NCI-H345 (cell line): Measurements from ENCODE around the gene SERPINA5.
"Not testable (repeated sequence)": the region's sequence is repeated elsewhere in the genome, so short reads cannot be mapped to it uniquely, and the experiment has no call there.

Experiments used
- DNase-seq: peaks from one replicate; lab custom pipeline; 2025; lab: John Stamatoyannopoulos, UW

The SERPINA5 gene

DNA sequence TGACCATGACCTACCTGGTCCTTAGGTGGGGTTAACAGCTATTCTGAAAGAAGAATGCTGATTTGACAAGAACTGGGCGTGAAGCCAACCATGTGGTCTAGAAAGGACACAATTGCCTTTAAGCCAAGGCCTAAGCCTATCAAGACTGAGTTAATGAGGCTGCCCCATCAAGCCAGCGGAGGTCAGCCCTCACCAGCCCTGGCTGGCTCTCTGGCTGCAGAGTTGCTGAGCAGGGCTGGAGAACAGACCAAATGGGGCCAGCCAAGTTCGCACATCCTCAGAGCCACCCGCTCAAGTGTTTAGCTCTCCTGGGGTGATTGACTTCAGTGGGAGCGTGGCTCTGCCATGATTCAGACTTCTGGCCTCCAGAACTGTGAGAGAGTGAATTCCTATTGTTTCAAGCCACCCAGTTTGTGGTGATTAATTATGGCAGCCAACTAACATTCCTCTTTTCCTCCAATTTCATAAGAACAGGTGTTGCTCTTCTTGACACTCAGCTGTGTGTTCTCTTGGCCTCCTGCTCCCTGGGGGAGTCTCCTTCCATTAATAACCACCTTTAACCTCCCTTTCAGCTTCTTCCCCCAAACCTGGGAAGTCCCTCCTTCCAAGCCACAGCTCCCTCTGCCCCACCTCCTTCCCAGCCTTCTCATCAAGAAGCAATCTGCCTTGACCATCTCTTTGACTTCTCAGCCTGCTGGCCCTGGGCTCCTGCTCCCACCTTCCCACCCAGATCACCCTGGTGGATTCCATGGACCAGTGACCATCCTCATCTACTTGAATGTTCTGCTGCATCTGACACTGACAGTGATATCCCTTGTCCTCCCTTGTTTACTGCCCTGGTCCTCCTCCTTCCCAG, 5.3 kb upstream of the SERPINA5 start:
- DNase-seq = no peak

DNA sequence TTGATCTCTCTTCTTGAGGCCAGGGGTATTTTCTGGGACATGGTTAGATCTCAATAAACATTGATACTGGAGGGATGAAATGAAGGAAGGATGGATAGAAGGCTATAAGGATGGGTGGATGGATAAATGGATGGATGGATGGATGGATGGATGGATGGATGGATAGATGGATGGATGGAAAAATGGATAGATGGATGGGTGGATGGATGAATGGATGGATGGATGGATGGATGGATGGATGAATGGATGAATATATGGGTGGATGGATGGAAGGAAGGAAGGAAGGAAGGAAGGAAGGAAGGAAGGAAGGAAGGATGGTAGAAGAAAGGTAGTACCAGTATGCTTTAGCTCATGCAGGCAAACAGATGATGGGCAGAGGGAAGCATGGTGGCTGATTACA, 3.8 kb upstream of the SERPINA5 start:
- DNase-seq = not testable (repeated sequence)

DNA sequence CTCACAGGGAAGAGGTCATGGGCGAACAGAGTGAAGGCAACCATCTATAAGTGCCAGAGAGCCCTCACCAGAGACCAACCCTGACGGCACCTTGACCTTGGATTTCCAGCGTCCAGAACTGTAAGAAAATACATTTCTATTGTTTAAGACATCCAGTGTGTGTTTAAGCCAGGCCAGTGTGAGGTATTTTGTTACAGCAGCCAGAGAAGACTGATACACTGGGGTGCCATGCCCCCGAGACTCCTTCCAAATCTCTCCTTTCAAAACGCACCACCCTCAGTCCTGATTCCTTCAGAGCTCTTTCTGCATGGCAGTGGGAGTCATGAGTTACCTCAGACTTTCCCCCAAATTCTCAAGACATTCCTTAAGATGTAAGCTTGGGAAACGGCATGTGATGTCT, 2.5 kb upstream of the SERPINA5 start:
- DNase-seq = no peak

DNA sequence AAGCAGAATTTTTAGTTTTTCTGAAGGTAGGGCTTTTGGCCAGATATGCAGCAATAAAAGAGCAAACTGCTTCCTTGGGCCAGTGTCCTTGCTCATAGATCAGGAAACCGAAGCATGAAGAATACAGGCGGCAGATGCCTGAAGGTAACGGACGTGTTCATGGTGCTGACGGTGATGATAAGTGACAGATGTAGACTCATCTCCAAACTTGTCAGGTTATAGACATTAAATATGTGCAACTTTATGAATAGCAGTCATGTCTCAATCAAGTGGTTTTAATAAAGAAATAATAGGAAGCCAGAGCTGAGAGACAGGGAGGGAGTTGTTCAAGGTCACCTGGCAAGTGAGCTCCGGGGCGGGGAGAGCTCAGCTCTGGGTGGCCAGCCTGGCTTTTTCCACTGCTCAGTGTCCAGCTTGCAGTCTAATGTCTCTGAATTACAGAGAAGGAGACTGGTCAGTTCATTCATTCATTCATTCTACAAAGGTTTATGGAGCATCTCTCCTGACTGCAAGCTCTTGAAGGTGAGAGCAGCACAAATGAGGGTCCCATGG, 1.0 kb downstream of the SERPINA5 start:
- no peak for DNase-seq

DNA sequence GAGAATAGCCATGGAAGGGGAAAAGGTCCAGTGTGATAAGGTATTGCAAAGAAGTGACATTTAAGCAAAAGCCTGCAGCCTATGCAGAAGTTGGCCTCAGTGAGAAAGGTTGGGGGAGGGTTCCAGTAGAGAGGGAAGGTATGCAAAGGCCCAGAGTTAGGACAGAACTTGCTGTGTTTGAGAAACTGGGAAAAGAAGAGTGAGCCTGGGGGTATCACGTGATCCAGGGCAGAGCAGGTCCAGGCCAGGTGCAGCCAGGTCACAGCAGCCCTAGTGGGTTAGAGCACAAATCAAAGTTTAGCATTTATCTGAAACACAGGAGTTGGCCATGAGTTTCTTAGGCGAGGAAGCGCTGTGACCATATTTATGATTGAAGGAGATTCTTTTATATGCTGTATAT, 1.6 kb downstream of the SERPINA5 start:
- no peak for DNase-seq

DNA sequence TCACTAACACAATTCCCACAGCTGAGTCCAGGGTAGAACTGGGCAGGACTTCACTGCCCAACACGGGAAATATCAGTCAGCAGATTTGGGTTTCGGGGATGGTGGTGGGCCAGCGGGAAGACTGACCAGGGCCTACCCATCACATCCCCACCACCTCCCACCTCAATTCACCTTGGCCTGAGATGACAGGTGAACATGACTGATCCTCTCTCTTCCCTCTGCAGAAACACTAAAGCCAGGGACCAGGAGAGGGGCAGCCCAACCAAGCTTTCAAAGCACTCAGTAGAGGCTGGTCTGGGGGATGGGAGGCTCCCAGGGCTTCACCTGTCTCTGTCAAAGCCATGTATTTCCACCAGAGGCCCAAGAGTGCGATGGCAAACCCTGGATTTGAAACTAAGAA, 2.3 kb downstream of the SERPINA5 start:
- no peak for DNase-seq

DNA sequence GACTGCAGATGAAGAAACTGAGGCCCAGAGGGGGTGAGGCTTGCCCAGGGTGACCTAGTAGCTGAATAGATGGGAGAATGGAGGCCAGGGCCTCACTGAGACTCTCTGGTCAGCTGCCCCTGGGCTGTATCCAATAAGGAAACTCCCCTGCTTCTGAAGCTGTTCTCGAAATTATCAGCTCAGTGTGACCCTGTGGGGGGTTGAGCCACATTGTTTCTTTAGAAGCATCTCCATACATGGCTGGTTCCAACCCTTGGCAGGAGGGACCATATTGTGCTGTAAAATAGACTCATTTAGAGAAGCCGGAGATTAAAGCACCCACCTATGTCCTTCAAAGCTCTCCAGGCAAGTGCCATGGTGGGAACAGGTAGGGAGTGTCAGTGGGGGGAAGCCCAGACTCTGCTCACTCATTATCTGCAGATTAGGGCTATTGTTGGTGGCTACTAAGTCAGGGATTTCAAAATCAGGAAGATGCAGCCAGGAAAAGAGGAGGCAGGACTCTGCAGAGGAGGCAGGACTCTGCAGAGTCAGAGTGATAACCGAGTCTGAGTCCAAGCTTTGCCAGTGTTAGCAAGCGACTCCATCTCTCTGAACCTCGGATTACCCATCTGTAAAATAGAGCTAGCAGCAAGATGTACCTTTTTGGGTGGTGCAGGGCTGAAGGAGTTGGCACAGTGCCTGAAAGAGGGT, 3.5 kb downstream of the SERPINA5 start:
- no peak for DNase-seq

DNA sequence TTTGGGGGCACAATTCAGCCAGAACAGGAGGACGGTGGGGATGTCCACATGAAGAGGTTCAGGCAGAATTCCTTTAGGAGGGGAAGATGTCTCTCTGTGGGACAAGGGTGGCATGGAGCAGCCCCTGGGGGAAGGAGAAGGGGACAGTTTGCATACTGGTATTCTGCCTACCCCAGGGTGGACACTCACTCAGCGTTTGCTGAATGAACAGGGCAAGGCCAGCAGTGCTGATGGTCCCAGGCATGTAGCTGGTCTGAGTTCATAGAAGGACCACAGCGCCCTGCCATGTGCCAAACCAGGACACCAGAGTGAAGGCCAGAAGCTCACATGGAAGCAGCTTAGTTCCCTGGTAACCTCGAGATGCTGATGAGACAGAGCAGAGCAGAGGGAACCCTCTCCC, 5.4 kb downstream of the SERPINA5 start:
- DNase-seq = no peak

DNA sequence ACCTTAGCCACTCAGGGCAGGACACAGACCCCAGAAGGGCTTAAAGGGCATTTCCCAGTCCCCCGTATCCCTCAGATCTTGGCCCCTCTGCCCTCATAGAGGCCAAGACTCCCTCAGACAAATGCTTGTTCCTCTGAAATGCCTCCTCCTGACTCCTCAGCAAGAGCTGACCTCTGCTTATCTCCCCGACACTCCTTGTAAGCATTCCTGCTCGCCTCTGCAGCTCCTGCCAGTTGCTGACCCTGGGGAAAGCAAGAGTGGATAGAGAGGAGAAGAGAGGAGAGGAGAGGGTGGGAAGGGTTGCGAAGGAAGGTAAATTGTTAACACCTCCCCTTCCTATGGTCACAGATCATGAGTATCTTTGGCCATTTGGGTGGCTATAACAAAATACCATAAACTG, 7.1 kb downstream of the SERPINA5 start:
- DNase-seq = no peak

DNA sequence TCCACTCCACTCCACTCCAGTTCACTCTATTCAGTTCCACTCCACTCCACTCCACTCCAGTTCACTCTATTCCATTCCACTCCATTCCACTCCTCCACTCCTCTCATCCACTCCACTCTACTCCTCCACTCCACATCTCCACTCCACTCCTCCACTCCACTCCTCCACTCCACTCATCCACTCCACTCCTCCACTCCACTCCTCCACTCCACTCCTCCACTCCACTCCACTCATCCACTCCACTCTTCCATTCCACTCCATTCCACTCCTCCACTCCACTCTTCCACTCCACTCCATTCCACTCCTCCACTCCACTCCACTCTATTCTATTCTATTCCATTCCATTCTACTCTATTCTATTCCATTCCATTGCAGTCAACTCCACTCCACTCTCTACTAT, 9.8 kb downstream of the SERPINA5 start:
- no peak for DNase-seq

DNA sequence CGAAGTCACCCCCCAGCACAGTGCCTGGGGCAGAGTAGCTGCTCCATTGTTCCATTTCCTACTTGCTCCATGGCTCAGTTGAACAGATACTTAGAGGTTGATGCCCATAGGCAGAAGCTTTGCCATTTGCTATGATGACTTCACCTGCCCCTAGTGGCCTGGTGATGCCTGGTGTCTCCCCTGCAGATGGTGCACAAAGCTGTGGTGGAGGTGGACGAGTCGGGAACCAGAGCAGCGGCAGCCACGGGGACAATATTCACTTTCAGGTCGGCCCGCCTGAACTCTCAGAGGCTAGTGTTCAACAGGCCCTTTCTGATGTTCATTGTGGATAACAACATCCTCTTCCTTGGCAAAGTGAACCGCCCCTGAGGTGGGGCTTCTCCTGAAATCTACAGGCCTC, 10.6 kb downstream of the SERPINA5 start:
- no peak for DNase-seq

DNA sequence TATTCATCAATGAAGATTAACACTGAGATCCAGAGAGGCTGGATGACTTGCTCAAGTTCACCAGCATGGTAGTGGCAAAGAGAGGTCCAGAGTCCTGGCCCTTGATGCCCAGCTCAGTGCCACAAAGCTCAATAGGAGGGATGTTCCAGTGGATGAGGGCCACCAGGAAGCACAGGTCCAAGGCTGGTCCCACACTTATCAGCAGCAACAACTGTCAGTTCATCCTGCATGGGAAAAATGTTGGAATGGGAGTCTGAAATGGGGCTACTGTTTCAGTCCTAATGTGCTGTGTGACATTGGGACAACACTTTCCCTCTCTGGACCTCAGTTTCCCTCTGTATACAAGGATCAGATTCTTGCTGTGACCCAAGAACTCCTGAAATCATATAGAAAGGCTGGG, 11.2 kb downstream of the SERPINA5 start:
- no peak for DNase-seq

DNA sequence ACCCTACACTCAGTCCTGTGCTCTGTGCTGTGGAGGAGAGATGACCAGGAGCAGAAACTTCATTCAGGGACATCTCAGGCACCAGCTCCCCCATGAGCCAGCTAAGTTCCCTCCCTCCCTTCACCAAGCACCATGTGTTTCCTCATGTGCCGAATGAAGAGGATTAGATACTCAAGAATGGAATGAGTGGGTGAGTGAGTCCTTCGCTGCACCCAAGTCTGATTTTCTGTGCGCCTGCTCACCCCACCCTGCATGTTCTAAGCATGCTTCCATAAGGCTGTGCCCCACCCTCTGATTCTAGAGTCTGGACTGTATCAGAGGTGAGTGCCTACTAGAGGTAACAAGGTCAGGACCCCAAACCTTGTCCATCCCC, 12.1 kb downstream of the SERPINA5 start:
- no peak for DNase-seq

DNA sequence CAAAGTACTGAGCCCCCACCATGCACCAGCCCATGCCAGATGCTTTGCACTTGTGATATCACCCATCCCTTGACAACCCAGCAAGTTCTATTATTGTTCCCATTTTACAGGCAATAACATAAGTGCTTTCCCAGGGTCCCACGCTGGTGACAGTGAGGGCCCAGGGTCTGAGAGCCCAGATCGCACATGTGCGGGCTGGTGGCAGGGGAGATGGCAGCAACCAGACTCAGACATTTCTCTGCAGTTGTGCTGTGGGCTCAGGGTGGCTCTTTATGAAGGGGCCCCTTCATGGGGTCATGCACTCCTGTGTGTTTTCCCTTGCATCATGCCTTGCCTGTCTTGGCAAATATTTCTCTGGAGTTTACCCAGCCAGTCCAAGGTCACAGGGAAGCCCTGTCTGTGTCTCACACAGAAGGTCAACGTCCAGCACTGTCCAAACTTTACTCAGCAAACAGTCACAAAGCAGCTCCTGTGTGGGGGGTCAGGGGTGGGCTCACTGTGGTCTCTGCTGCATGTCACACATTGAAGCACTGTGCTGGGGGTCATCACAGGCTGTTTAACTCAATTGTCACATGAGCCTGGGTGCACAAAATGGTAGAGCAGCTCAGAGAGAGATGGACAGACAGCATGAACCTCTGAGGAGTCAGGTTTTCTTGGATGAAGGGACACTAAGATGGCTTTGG, 12.7 kb downstream of the SERPINA5 start:
- no peak for DNase-seq

DNA sequence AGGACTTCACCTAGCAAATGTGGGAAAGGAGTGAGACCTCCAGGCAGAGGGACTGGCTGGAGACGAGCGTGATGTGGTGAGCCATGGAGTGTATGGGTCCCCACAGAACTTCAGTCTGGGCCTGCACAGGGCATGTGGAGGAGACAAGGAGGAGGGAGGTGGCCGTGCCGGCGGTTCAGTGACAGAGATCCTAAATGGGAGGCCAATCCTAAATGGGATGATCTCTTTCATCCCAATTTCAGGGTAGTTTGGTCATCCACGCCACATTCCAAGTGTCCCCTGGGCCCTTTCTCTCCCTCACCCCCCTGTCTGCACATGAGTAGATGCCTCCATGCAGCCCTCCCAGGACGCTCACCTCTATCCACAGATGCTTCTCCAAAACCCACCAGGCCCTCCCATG, 13.2 kb downstream of the SERPINA5 start:
- DNase-seq = no peak

DNA sequence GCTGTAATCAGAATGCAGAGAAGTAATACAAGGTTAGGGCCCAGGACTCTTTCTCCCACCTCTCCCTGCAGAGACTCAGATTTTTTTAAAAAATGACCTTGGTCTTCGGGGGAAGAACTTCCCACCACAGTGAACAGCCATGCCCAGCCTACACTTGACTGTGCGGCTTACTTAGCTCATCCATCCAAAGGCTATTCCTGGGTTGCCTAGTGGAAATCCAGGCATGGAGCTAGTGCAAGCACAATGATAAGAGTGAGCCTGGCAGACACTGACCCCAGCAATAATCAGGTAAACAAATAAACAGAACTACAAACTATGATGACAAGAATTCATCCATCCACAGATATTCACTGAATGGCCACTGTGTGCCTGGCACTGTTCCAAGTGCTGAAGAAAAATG, 14.7 kb downstream of the SERPINA5 start:
- no peak for DNase-seq

DNA sequence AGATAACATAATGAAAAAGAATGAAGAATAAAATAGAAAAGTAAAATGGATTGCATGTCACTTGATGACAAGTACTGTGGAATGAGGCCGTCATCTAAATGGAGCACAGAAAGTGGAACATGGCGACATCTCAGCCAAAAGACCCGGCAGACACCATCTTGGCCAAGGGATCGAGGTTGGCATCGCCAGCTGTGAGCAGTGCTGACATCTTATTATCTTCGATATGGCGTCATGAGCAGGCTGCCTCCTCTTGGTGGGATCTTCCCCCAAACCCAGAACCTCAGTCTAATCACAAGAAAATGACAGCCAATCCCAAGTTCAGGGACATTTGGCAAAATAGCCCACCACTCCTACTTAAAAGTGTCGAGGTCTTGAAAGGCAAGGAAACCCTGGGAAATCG, 15.1 kb downstream of the SERPINA5 start:
- DNase-seq = no peak

DNA sequence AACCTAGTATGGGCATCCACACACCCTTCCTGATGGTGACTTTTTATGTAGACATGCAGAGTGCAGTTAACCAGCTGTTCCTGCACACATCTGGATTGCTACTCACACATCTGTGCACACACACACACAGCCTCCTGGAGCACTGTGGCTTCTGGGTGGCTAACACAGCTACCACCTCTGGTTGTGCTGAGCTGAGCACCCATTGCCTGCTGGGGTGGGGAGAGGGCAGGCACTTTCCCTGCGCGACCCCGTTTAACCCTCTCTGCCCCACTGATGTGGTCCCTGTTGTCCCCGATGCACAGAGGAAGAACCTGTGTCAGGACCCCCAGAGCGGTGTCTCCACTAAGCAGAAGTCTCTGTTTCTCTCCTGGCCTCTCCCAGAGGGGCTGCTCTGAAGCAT, 16.6 kb downstream of the SERPINA5 start:
- DNase-seq = no peak

DNA sequence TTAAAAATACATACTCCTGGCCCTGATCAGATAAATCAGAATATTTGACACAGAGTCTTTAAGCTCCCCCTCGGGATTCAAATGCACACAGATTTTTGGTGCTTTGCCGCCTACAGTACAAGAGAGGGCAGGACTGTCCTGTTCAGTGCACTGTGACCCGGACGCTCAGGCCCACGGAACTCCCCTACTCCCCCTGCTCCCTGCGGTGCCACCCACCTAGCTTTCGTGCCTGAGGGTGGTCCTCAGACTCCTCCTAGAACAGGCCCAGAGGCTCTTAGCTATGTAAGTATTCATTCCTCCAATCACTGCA, 17.2 kb downstream of the SERPINA5 start:
- DNase-seq = no peak

DNA sequence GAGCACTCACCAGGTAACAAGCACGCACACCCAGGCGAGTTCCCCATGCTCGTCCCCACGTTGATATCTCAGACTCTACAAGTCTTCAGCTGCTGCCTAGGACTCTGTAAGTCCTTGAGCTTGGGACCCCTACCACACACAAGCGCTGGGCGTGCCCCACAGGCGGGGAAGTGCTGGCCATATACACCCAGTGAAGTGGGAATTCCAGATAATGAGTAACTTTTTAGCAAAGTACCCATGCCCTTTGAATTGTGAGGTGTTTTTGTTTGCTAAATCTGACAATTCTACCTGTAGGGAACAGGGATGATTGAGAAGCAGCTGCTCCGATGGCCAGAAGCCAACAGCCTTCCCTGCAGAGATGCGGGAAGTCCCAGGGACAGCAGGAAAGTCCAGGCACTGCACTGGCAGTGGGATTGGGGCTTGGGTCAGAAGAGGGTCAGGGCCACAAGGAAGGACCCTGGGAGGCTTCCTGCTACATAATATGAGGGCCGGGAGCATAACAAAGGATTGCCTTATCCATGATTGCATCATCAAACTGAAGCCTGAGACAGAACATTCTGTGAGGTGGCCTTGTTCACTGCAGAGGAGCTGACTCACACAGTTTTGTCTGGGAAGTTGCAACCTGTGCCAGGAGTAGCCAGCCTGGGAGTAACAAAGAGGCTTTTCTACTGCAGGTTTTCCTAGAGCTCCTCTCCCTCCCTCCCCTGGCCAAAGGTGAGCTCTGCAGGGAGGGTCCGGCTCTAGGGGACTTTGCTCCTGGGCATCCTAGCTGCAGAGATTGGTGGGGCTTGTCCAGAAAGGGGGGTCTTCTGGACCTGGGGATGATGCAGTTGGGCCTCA, 17.8 kb downstream of the SERPINA5 start:
- peak; percentile 55 for DNase-seq

DNA sequence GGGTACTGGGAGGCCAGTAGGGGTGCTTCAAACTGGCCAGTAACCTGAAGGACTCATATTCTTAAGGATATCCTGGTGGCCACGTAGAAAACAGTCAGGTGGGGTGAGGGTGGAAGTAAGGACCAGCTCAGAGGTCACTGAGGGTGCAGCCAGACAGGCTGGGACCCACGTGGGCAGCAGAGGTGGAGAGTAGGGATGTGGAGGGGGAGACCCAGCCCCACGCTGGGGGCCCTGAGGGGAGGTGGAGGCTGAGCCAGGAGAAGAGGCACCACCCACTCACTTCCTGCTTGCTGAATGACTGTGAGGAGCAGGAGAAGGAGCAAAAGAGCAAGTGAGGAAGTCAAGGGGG, 18.4 kb downstream of the SERPINA5 start:
- DNase-seq = no peak

DNA sequence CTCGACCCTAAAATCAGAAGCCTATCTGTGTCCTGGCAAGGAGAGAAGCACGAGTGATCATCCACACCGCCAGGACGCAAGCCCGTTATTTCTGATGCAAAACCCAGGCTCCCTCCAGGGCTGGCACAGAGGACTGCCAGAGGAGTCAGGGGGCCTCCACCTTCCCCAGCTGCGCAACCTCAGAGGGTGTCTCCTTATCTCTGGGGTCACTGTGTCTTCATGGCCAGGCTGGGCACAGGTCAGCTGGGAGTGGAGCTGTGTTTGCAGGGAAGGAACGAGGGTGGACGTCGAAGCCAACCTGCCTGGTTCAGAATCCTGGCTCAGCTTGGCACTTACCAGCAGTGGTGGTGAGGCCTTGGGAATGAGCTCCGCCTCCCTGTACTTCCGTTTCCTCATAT, 18.9 kb downstream of the SERPINA5 start:
- DNase-seq = no peak
